Measurements from ENCODE around the gene PKD1L1.

PKD1L1 gene

DNA sequence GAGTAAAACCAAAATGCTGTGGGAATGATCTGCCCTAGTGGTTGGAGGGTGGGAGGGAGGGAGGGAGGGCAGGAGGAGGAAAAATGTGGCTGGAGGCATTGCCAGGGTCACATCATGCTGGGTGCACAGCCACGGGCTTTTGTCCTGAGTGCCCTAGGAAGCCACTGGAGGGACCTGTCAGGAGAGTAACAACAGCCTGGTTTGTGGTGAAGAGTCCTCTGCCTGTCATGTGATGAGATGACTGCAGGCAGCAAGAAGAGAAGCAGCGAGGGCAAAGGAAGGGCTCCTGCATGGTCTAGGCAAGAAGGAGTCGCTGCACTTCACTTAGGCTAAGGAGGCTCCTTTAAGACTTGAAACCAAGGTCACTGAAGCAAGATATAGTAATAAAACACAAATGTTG lies 65.6 kb downstream of the PKD1L1 start:
- H3K9me3 ChIP-seq (ENCODE audit: low read length), result no peaks in the 10 kb centered on the region
- no peaks in the 10 kb centered on the region for H3K4me1 ChIP-seq (ENCODE audit: insufficient read depth, low read length)
- no peak overlapping the region for H3K4me3 ChIP-seq (ENCODE audit: low read length)
- H3K27me3 ChIP-seq (ENCODE audit: insufficient read depth, low read length), result no peaks in the 10 kb centered on the region
- H3K36me3 ChIP-seq (ENCODE audit: insufficient read depth, low read length), result no peaks in the 10 kb centered on the region
- no peak overlapping the region for H2AFZ ChIP-seq (ENCODE audit: low read depth, low read length)

GRCh38 chr7:47881256-47881655 lies 67.0 kb downstream of the PKD1L1 start:
- H3K9me3 ChIP-seq (ENCODE audit: low read length), result no peaks in the 10 kb centered on the region
- H3K4me3 ChIP-seq (ENCODE audit: low read length), result no peak overlapping the region
- no peaks in the 10 kb centered on the region for H3K36me3 ChIP-seq (ENCODE audit: insufficient read depth, low read length)
- no peaks in the 10 kb centered on the region for H3K4me1 ChIP-seq (ENCODE audit: insufficient read depth, low read length)
- H2AFZ ChIP-seq (ENCODE audit: low read depth, low read length), result no peak overlapping the region
- no peaks in the 10 kb centered on the region for H3K27me3 ChIP-seq (ENCODE audit: insufficient read depth, low read length)

DNA sequence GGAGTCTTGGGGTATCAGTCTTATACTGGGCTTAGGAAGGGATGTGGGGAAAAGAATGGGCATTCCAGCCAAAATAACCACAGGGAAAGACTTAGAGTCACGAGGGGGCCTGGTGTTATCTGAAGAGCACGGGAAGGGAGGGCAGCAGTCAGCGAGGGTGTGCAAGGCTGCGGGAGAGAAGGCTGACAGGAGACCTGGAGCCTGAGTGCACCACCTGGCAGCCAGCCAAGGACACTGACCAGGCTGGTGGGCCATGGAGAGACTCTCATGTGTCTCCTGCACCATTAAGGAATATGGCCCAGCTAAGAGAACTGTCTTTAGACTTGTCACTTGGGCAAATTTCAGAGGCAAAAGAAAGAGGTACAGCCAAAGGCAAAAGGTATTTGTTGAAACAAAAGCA lies 69.6 kb downstream of the PKD1L1 start:
- Histone ChIP-seq H3K27me3 (ENCODE audit: insufficient read depth, low read length) (no peaks in the 10 kb centered on the region), H3K4me1 (ENCODE audit: insufficient read depth, low read length) (no peaks in the 10 kb centered on the region), H2AFZ (ENCODE audit: low read depth, low read length) (no peak overlapping the region), H3K4me3 (ENCODE audit: low read length) (no peak overlapping the region), H3K36me3 (ENCODE audit: insufficient read depth, low read length) (no peaks in the 10 kb centered on the region), H3K9me3 (ENCODE audit: low read length) (no peaks in the 10 kb centered on the region)

DNA sequence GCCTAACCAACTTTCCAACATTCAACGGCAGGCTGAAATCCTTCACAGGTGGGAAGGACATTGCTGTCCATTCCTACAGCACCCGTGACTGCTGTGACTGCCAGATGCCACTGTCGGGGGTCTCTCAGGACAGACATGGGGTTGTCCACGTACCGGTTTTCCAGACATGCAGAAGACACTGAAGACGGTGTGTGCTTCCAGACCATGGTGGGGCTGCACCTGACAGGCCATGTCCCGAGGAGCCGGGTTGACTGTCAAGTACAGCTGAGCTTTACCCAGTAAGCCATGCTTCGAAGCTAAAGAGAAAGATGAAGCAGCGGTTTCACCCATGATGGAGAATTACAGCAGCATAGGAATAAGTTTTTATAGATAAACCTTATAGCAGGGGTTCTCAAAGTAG lies 70.9 kb downstream of the PKD1L1 start:
- no peaks in the 10 kb centered on the region for H3K4me1 ChIP-seq (ENCODE audit: insufficient read depth, low read length)
- no peaks in the 10 kb centered on the region for H3K36me3 ChIP-seq (ENCODE audit: insufficient read depth, low read length)
- H3K27me3 ChIP-seq (ENCODE audit: insufficient read depth, low read length), result no peaks in the 10 kb centered on the region
- H3K4me3 ChIP-seq (ENCODE audit: low read length), result no peak overlapping the region
- H3K9me3 ChIP-seq (ENCODE audit: low read length), result no peaks in the 10 kb centered on the region
- no peak overlapping the region for H2AFZ ChIP-seq (ENCODE audit: low read depth, low read length)

DNA sequence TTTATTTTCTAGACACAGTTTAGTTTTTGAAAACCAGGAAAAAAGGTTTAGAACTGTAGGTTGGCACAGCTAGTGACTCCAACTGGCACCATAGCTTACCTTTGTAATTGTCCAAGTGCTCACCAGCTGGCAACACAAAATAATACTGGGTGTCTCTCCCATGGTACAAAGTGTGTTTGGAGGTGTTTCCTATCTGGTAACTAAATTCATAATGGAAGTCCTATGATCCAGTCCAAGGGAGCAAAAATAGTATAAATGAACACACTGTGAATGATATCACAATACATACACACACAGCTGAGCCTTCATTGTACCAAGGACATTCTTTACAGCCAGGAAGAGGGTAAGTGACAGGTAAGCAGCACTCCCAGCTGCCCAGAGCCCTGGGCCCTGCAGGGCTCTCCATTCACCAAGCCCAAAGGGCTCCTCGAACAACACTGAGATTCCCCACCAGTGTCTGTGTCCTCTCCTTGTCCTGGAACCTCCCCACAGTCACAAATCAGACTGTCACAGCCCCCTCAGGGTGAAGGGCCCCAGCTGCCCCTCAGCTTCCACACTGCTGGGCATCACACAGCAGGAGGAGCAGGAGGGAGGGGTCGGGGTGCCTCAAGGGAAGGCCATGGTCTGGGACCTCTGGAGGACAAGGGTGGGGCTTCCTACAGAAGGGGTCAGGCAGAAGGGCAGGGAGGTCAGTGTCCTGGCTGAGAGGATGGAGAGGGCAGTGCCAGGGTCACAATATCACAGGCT lies 72.1 kb downstream of the PKD1L1 start:
- no peaks in the 10 kb centered on the region for H3K4me1 ChIP-seq (ENCODE audit: insufficient read depth, low read length)
- no peak overlapping the region for H2AFZ ChIP-seq (ENCODE audit: low read depth, low read length)
- H3K36me3 ChIP-seq (ENCODE audit: insufficient read depth, low read length), result no peaks in the 10 kb centered on the region
- no peaks in the 10 kb centered on the region for H3K27me3 ChIP-seq (ENCODE audit: insufficient read depth, low read length)
- H3K9me3 ChIP-seq (ENCODE audit: low read length), result no peaks in the 10 kb centered on the region
- no peak overlapping the region for H3K4me3 ChIP-seq (ENCODE audit: low read length)

- Histone ChIP-seq H3K9me3 (ENCODE audit: low read length) (no peaks in the 10 kb centered on the region), H3K4me1 (ENCODE audit: insufficient read depth, low read length) (no peaks in the 10 kb centered on the region), H3K4me3 (ENCODE audit: low read length) (no peak overlapping the region), H3K27me3 (ENCODE audit: insufficient read depth, low read length) (no peaks in the 10 kb centered on the region), H3K36me3 (ENCODE audit: insufficient read depth, low read length) (no peaks in the 10 kb centered on the region), H2AFZ (ENCODE audit: low read depth, low read length) (no peak overlapping the region)
These were observed 72.9 kb downstream of the PKD1L1 start for GRCh38 chr7:47875406-47875805.

DNA sequence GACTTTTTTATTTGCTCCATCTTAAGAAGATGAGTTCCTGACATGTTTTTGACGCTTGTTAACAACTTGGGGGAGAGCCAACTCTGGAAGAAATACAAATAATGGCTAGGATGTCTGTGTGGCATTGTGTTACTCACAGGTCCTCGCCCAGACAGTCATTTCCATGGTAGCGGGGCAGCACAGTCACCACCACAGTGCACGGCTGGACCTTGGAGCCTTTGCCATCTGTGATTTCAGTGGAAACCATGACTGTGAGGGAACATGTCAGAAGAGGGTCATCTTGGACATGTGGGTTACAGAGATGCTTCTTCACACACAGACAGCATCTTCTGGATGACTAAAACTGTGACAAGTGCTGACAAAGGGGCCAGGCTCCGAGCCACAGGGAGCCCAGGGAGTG lies 74.5 kb downstream of the PKD1L1 start:
- Histone ChIP-seq H3K4me3 (ENCODE audit: low read length) (no peak overlapping the region), H3K36me3 (ENCODE audit: insufficient read depth, low read length) (no peaks in the 10 kb centered on the region), H3K4me1 (ENCODE audit: insufficient read depth, low read length) (no peaks in the 10 kb centered on the region), H2AFZ (ENCODE audit: low read depth, low read length) (no peak overlapping the region), H3K27me3 (ENCODE audit: insufficient read depth, low read length) (no peaks in the 10 kb centered on the region), H3K9me3 (ENCODE audit: low read length) (no peaks in the 10 kb centered on the region)

DNA sequence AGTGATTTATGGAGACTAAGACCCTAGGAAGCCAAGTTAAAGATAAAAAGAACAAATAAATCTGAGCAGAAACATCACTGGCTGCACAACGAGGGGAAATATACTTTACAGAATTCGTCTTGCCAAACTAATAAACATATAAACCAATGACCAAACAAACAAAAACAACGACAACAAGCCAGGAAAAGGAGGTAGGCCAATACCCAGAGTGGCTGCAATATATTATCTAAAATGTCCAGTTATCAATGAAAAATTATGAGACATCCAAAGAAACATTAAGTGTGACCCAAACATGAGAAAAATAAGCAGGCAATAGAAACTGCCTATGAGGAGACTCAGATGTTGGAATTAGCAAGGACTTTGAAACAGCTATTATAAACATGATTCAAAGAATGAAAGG lies 81.0 kb downstream of the PKD1L1 start:
- H3K36me3 ChIP-seq (ENCODE audit: insufficient read depth, low read length), result no peaks in the 10 kb centered on the region
- H2AFZ ChIP-seq (ENCODE audit: low read depth, low read length), result no peak overlapping the region

GRCh38 chr7:47866120-47866519 lies 82.1 kb downstream of the PKD1L1 start:
- no peaks in the 10 kb centered on the region for H3K9me3 ChIP-seq (ENCODE audit: low read length)
- H3K27me3 ChIP-seq (ENCODE audit: insufficient read depth, low read length), result no peaks in the 10 kb centered on the region
- no peaks in the 10 kb centered on the region for H3K36me3 ChIP-seq (ENCODE audit: insufficient read depth, low read length)
- H3K4me1 ChIP-seq (ENCODE audit: insufficient read depth, low read length), result no peaks in the 10 kb centered on the region
- H2AFZ ChIP-seq (ENCODE audit: low read depth, low read length), result no peak overlapping the region
- no peak overlapping the region for H3K4me3 ChIP-seq (ENCODE audit: low read length)

More for the DNA sequence above, 81.0 kb downstream of the PKD1L1 start:
- no peaks in the 10 kb centered on the region for H3K27me3 ChIP-seq (ENCODE audit: insufficient read depth, low read length)
- H3K4me1 ChIP-seq (ENCODE audit: insufficient read depth, low read length), result no peaks in the 10 kb centered on the region
- H3K4me3 ChIP-seq (ENCODE audit: low read length), result no peak overlapping the region
- H3K9me3 ChIP-seq (ENCODE audit: low read length), result no peaks in the 10 kb centered on the region

GRCh38 chr7:47852330-47853245 lies 95.7 kb downstream of the PKD1L1 start:
- H3K9me3 ChIP-seq (ENCODE audit: low read length), result no peaks in the 10 kb centered on the region
- H3K27me3 ChIP-seq (ENCODE audit: insufficient read depth, low read length), result no peaks in the 10 kb centered on the region
- H3K4me3 ChIP-seq (ENCODE audit: low read length), result no peak overlapping the region
- H2AFZ ChIP-seq (ENCODE audit: low read depth, low read length), result no peak overlapping the region
- H3K36me3 ChIP-seq (ENCODE audit: insufficient read depth, low read length), result no peaks in the 10 kb centered on the region
- H3K4me1 ChIP-seq (ENCODE audit: insufficient read depth, low read length), result no peaks in the 10 kb centered on the region

GRCh38 chr7:47847207-47847606 lies 101.1 kb downstream of the PKD1L1 start:
- H2AFZ ChIP-seq (ENCODE audit: low read depth, low read length), result no peak overlapping the region
- no peaks in the 10 kb centered on the region for H3K36me3 ChIP-seq (ENCODE audit: insufficient read depth, low read length)
- H3K9me3 ChIP-seq (ENCODE audit: low read length), result no peaks in the 10 kb centered on the region
- no peaks in the 10 kb centered on the region for H3K27me3 ChIP-seq (ENCODE audit: insufficient read depth, low read length)
- no peaks in the 10 kb centered on the region for H3K4me1 ChIP-seq (ENCODE audit: insufficient read depth, low read length)
- H3K4me3 ChIP-seq (ENCODE audit: low read length), result no peak overlapping the region

DNA sequence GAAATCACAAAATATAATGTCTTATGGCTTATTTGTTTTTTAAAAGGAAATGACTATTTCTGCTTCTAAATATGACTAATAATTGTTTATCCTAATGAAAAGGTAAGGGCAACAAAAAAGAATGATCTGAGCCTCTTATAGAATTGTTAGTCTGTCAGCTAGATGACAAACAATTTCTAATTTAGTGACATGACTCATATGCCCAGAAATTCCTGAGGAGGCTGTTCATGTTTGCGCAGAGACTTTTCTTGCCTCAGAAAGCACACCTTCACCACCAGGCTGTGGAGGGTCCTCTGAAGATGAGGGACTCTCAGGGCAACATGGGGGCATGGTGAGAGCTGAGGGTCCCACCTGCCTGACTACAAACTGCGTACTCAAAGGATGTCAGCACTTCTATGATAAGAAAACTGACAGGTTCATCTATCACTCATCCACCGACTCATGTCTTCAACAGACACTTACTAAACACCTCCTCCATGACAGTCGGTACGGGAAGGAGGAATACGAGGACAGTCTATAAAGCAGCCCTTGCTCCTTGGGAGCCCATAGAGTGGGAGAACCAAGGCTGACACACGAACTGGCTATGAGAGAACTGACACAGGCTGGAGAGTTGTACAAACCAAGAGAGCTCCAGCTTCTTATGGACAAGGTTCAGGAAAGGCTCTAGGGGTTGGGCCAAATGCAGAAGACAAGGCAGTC lies 102.0 kb downstream of the PKD1L1 start:
- H3K4me3 ChIP-seq (ENCODE audit: low read length), result no peak overlapping the region
- H3K36me3 ChIP-seq (ENCODE audit: insufficient read depth, low read length), result no peaks in the 10 kb centered on the region
- H3K4me1 ChIP-seq (ENCODE audit: insufficient read depth, low read length), result no peaks in the 10 kb centered on the region
- H3K9me3 ChIP-seq (ENCODE audit: low read length), result no peaks in the 10 kb centered on the region
- H3K27me3 ChIP-seq (ENCODE audit: insufficient read depth, low read length), result no peaks in the 10 kb centered on the region
- no peak overlapping the region for H2AFZ ChIP-seq (ENCODE audit: low read depth, low read length)

DNA sequence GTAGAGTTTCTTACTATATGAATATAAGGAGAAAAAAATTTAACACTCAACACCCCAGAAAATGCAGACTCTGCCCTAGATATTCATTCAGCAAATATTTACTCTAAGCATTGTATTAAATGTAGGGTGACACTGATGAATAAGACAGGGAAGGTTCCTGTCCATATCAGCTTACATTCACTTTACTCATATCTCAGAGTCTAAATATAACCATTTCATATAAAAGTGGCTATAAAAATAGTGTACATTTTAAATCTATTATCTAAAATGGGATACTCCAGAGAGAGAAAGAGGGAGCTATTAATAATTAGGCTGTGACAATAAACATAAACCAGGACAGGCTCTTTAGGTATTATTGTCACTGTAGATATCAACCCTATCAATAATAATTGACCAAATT lies 104.0 kb downstream of the PKD1L1 start:
- Histone ChIP-seq H3K36me3 (ENCODE audit: insufficient read depth, low read length) (no peaks in the 10 kb centered on the region), H3K4me3 (ENCODE audit: low read length) (no peak overlapping the region), H3K9me3 (ENCODE audit: low read length) (no peaks in the 10 kb centered on the region), H3K4me1 (ENCODE audit: insufficient read depth, low read length) (no peaks in the 10 kb centered on the region), H2AFZ (ENCODE audit: low read depth, low read length) (no peak overlapping the region), H3K27me3 (ENCODE audit: insufficient read depth, low read length) (no peaks in the 10 kb centered on the region)
